Natural killer cell (primary cell): ENCODE data around the gene SPPL3. TPM values are rescaled to one million over a fixed set of nuclear protein-coding genes. Genes with fewer than 3 reads are reported as not detected.

Experiments
- ATAC-seq, 3 donors: fragments of 150-1000 bp in 2 of 3; fragments of 200-7000 bp in 1 of 3; cut with Tn5 transposase; 1 replicate in 1 of 3; 2 replicates in 2 of 3; pipeline ENCODE4 v1.10.0; 2021; ENCODE audit warnings: mild to moderate bottlenecking in 2 of 3, moderate library complexity in 2 of 3
- DNase-seq, 2 donors: peaks; one replicate each; pipeline versions ENCODE4 v3.0.0 to v3.0.0-alpha.2; 2013 to 2021; ENCODE audit warnings: mixed read lengths in 1 of 2
- H3K27ac ChIP-seq: one replicate; pipeline ENCODE4 v1.5.1; 2013; ENCODE audit warnings: mild to moderate bottlenecking, low read length
- H3K27me3 ChIP-seq: one replicate; pipeline ENCODE4 v1.6.1; 2013; ENCODE audit warnings: low read length; ENCODE audit not compliant: control insufficient read depth, insufficient read depth
- H3K36me3 ChIP-seq: one replicate; pipeline ENCODE4 v1.6.1; 2013; ENCODE audit warnings: low read length; ENCODE audit not compliant: control insufficient read depth, insufficient read depth
- H3K4me1 ChIP-seq: one replicate; pipeline ENCODE4 v1.6.1; 2013; ENCODE audit warnings: low read length; ENCODE audit not compliant: control insufficient read depth, insufficient read depth
- H3K4me3 ChIP-seq: one replicate; pipeline ENCODE4 v1.5.1; 2013; ENCODE audit warnings: low read length
- H3K9me3 ChIP-seq: one replicate; pipeline ENCODE4 v1.6.1; 2013; ENCODE audit warnings: low read length; ENCODE audit not compliant: control insufficient read depth, insufficient read depth
- H3K27ac Mint-ChIP-seq, 2 donors: one replicate each; pipeline ENCODE4 v1.8.0; 2022; ENCODE audit warnings: mild to moderate bottlenecking in 2 of 2, mixed read lengths in 2 of 2, moderate library complexity in 1 of 2
- H3K27me3 Mint-ChIP-seq, 2 donors: one replicate each; pipeline ENCODE4 v1.8.0; 2022; ENCODE audit warnings: low read depth in 2 of 2, mixed read lengths in 2 of 2
- H3K36me3 Mint-ChIP-seq: one replicate; pipeline ENCODE4 v1.8.0; 2022; ENCODE audit warnings: mixed read lengths
- H3K4me1 Mint-ChIP-seq, 2 donors: one replicate each; pipeline ENCODE4 v1.8.0; 2022; ENCODE audit warnings: mixed read lengths in 2 of 2
- H3K4me3 Mint-ChIP-seq: one replicate; pipeline ENCODE4 v1.8.0; 2022; ENCODE audit warnings: mild to moderate bottlenecking, moderate library complexity, mixed read lengths
- H3K9me3 Mint-ChIP-seq, 2 donors: one replicate each; pipeline ENCODE4 v1.8.0; 2022; ENCODE audit warnings: mixed read lengths in 2 of 2
- WGBS: methylation state at CpG from one replicate; pipeline ENCODE4 v1.1.7; 2013; ENCODE audit warnings: missing lambda C conversion rate; ENCODE audit not compliant: insufficient coverage; 5-methylcytosine and 5-hydroxymethylcytosine counted together
- intact Hi-C: fragments of 100-400 bp; cut with micrococcal nuclease; formaldehyde crosslinking; loops from one replicate; pipeline ENCODE4 v1.14.2; 2022
- total RNA-seq, 4 donors: library from RNA; stranded (reverse); fragments of 120-200 nt in 1 of 4; gene quantifications; one replicate each; pipeline versions ENCODE4 v1.2.3 to v1.2.4, GENCODE V29; 2013 to 2022
- TF ChIP-seq, protein P1 (sequence below): fragments of 200-600 bp; IDR thresholded peaks from one replicate; pipeline ENCODE4 v1.8.0; 2022; ENCODE audit warnings: antibody characterized with exemption

The SPPL3 gene
- total RNA-seq, 3 donors from 2014 or later (not counting 1 experiment from before 2014, with no cell fraction given), result 31.5 to 40.2 (median 39.9) TPM

DNA sequence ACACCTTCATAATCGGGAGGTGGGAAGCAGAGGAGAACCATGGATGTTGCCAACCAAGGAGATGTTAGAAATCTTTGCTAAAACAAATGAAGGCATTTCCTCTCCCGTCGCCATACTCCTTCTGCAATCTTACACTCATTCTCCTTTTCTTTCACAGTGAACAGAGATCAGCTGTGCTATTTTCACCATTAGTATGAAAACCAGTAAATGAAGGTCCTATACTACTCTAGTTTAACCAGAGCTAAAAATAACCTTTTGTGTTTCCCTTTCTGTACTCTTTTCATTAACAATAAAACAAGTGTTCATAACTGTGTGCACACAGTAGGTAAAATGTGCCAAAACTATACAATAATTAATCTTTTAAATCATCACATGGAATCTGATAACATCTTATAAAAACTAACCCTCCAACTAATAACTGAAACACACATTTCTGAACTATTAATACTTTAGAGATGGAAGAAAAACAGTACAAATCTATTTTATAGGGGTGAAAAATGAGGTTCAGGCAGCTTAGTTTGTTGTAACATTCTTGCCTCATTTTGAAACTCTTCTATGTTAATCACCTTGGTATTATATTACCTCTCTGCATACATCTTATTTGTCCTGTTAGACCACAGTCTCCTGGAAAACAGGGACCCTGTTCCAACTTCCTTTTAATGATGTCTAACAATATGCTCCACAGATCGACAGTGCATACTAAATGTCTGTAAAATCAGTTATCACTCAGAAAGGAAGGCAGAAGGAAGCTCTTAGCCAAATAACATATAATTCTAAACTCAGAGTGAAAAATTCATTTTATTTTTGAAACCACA is 69.5 kb downstream of the SPPL3 start:
- 57% methylated on average over 4 of the region's 4 CpGs for WGBS
- Histone ChIP-seq H3K27ac (no peak overlapping the region), H3K36me3 (no peaks in the 10 kb centered on the region), H3K4me3 (no peak overlapping the region), H3K4me1 (peaks cover 7% of the 10 kb centered on the region), H3K9me3 (no peaks in the 10 kb centered on the region), H3K27me3 (no peaks in the 10 kb centered on the region)
- TF ChIP-seq, protein P1, sequence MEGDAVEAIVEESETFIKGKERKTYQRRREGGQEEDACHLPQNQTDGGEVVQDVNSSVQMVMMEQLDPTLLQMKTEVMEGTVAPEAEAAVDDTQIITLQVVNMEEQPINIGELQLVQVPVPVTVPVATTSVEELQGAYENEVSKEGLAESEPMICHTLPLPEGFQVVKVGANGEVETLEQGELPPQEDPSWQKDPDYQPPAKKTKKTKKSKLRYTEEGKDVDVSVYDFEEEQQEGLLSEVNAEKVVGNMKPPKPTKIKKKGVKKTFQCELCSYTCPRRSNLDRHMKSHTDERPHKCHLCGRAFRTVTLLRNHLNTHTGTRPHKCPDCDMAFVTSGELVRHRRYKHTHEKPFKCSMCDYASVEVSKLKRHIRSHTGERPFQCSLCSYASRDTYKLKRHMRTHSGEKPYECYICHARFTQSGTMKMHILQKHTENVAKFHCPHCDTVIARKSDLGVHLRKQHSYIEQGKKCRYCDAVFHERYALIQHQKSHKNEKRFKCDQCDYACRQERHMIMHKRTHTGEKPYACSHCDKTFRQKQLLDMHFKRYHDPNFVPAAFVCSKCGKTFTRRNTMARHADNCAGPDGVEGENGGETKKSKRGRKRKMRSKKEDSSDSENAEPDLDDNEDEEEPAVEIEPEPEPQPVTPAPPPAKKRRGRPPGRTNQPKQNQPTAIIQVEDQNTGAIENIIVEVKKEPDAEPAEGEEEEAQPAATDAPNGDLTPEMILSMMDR, result no peak
- Mint-ChIP-seq H3K27me3 (no peaks in the 10 kb centered on the region), H3K9me3 (no peaks in the 10 kb centered on the region), H3K4me3 (peak overlapping the region; percentile 4), H3K27ac (peak overlapping the region; percentile 61 to 64), H3K36me3 (no peaks in the 10 kb centered on the region), H3K4me1 (peaks cover 54 to 59% of the 10 kb centered on the region in 2 donors)
- ATAC-seq (no peak), DNase-seq (no peak)
- intact Hi-C loops, result no loop called here

DNA sequence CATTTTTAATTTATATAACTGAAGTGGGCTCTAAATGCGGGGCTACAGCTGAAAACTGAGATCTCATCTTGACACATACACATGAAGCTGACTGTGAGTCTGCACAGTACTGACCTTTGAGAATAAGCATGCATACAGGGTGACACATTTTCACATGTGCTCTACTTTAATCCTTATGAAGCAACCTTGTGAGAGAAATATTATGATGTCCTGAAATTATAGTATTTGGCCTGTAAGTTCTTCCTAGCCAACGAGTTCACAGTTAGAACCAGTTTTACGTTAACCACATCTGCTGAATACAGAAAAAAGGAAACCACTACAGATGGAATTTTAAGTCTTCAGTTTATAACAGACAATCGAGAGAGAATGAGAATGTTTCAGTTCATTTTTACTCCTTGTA is 70.3 kb downstream of the SPPL3 start:
- DNase-seq (no peak), ATAC-seq (peak in 1 of 3 donors; percentile 39)
- no peaks in the 10 kb centered on the region for H3K9me3 Mint-ChIP-seq
- peaks cover 7% of the 10 kb centered on the region for H3K4me1 ChIP-seq
- H3K27me3 ChIP-seq, result no peaks in the 10 kb centered on the region
- no peak overlapping the region for H3K4me3 Mint-ChIP-seq
- WGBS, result 33% methylated on average over 3 of the region's 4 CpGs
- no peak overlapping the region for H3K27ac Mint-ChIP-seq
- peaks cover 54 to 59% of the 10 kb centered on the region in 2 donors for H3K4me1 Mint-ChIP-seq
- TF ChIP-seq, protein P1, result no peak
- H3K27me3 Mint-ChIP-seq, result no peaks in the 10 kb centered on the region
- intact Hi-C loops, result no loop called here
- no peak overlapping the region for H3K27ac ChIP-seq
- H3K9me3 ChIP-seq, result no peaks in the 10 kb centered on the region
- H3K36me3 ChIP-seq, result no peaks in the 10 kb centered on the region
- no peaks in the 10 kb centered on the region for H3K36me3 Mint-ChIP-seq
- no peak overlapping the region for H3K4me3 ChIP-seq

DNA sequence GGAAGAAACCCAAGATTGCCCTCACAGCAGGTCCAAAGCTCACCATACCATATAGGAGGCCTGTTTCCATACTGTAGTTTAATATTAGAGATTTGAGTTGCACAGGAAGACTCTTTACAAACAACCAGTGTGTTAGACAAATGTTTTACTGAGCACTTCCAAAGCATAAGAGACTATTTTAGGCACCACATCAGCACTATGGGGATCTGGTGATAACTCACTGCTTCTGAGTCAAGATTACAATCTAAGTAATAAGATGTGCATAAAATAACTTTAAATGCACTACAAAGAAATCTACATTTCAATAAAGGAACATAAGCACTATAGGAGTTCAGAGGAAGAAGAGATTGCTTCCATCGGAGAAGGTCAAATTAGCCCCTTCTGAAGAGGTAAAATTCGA is 71.4 kb downstream of the SPPL3 start:
- DNase-seq (no peak), ATAC-seq (no peak)
- TF ChIP-seq, protein P1, result no peak
- H3K27me3 Mint-ChIP-seq, result no peaks in the 10 kb centered on the region
- Histone ChIP-seq H3K4me1 (peaks cover 7% of the 10 kb centered on the region), H3K36me3 (no peaks in the 10 kb centered on the region), H3K27me3 (no peaks in the 10 kb centered on the region), H3K4me3 (no peak overlapping the region), H3K9me3 (no peaks in the 10 kb centered on the region), H3K27ac (no peak overlapping the region)
- H3K4me1 Mint-ChIP-seq, result peaks cover 46 to 59% of the 10 kb centered on the region in 2 donors
- no peaks in the 10 kb centered on the region for H3K9me3 Mint-ChIP-seq
- H3K27ac Mint-ChIP-seq, result no peak overlapping the region
- intact Hi-C loops, result no loop called here
- no peak overlapping the region for H3K4me3 Mint-ChIP-seq
- 98% methylated on average over 2 of the region's 2 CpGs for WGBS
- no peaks in the 10 kb centered on the region for H3K36me3 Mint-ChIP-seq
